ENCODE results near the gene TUSC7.

DNA sequence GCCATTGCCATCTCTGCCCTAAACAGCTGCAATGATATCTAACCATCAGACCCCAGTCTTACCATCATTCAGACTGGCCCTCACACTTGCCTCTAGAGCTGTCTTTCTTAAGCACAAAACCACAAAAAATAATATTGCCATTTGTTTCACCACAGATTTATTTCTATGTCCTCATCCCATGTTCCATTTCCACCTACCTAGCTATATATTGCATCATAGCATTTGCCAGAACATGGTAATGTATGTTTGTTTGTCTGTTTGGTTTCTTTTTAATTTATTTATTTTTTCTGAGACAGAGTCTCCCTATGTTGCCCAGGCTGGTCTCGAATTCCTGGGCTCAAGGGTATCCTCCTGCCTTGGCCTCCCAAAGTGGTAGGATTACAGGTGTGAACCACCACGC is 18.5 kb upstream of the TUSC7 start:
- TF ChIP-seq, protein P1, sequence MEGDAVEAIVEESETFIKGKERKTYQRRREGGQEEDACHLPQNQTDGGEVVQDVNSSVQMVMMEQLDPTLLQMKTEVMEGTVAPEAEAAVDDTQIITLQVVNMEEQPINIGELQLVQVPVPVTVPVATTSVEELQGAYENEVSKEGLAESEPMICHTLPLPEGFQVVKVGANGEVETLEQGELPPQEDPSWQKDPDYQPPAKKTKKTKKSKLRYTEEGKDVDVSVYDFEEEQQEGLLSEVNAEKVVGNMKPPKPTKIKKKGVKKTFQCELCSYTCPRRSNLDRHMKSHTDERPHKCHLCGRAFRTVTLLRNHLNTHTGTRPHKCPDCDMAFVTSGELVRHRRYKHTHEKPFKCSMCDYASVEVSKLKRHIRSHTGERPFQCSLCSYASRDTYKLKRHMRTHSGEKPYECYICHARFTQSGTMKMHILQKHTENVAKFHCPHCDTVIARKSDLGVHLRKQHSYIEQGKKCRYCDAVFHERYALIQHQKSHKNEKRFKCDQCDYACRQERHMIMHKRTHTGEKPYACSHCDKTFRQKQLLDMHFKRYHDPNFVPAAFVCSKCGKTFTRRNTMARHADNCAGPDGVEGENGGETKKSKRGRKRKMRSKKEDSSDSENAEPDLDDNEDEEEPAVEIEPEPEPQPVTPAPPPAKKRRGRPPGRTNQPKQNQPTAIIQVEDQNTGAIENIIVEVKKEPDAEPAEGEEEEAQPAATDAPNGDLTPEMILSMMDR (IDR thresholded peaks at IDR 0.05): no peak
- no peak for TF ChIP-seq POLR2A (IDR thresholded peaks at IDR 0.05)
